Stimulated activated CD4-positive, alpha-beta T cell treated with anti-CD3 and anti-CD28 coated beads, Interleukin-2, amount 100 ng/mL, for 48 hours (primary cell): ENCODE data around the gene AGAP1.

Experiments used
- DNase-seq, 2 donors: peaks; one replicate each; pipeline ENCODE4 v3.0.0-alpha.2; 2020

The AGAP1 gene

DNA sequence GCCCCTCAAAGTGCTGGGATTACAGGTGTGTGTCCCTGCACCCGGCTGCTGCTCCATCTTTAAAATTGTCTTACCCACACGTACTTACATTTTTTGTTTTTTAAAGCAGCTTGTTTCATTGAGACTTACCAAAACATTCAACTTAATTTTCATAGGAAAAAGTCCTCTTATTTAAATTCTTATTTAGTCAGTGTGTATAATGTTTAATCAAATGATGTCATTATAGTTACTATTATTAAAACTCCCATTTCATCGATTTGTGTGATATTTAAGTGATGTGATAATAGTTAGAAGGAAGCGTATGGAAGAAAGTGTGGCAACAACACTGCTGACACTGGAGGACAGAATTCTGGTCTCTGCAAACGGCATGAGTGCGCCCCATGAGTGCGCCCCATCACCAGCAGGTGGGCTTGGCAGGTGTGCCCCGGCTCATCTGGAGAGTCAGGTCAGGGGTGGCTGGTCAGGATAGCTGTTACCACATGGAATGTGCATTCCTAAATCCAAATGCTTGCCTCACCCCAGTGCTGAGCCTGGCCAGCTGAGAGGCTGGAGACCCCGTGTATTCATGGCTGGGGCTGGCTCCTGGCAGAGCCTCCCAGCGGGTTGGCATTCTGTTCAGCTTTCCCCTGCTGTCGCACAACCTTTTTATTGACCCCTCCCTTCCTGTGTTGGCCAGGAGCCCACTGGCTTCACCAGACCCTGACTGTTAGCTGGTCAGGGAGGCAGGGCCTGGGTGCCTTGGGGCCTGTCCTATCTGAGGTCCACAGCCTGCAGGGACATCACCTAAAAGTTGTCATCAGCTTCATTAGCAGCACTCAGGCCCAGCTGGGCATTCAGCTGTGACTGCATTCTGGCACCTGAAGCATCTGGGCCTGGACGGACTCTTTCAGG is 79.7 kb downstream of the AGAP1 start:
- DNase-seq, result no peak

DNA sequence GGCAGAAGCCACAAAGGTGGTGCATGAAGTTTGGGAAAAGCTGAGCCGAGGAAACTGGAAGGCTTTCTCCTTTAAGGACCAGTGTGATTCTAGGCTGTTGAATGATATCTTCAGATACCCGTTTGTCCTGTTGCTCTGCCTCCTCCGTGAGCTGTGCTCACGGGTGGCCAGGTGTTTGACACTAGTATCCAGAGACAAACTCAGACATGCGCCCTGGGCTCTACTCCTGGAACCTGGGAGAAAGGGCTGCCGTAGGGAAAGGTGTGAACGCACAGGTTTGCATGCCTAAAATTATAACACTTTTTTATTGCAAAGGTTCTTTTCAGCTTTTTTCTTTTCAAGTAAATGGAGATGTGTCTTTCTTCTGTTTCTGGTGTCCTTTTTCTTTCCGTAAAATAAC is 81.6 kb downstream of the AGAP1 start:
- no peak for DNase-seq

DNA sequence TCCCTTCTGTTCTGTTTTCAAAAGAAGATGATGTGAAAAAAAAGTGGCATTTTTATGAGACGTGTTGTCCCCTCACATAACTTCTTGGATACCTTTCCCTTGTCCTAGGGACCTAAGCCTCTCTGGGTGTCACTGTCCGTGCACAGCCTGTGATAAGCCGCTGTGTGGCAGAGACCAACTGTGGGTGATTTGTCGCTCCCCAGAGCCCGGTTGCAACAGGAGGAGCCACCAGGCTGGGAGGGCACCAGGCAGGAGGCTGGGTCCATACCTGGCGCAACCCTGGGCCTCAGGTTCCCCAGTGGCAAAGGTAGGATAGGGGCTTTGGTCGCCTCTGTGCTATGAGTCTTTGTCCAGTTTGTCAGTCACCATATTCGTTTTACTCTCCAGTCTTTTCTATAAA is 82.1 kb downstream of the AGAP1 start:
- no peak for DNase-seq

DNA sequence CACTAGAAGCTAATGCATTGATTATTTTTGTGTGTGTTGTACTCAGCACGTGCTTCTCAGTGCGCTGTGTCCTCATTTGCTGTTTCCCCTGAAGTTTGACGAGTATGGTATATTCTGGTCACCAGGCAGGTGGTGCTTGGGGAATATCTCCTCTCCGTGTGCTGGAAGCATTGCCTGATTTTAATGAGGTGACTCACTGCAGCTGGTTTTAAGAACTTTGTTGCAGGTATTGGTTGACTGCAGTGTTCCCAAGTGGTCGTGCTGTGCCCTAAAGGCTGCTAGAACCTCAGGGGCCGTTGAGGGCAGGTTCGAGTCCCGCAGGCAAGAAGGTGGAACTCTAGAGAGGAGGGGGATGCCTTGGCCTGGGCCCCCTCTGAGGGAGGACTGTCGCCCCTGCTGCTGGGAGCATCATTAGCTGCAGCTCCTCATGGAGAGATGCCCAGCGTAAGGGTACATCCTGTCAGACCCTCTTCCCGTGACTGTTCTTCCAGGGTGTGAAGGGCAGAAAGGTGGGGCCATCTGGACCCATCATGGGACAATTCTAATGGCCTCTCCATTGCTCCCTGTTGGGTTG is 82.6 kb downstream of the AGAP1 start:
- DNase-seq, result no peak

DNA sequence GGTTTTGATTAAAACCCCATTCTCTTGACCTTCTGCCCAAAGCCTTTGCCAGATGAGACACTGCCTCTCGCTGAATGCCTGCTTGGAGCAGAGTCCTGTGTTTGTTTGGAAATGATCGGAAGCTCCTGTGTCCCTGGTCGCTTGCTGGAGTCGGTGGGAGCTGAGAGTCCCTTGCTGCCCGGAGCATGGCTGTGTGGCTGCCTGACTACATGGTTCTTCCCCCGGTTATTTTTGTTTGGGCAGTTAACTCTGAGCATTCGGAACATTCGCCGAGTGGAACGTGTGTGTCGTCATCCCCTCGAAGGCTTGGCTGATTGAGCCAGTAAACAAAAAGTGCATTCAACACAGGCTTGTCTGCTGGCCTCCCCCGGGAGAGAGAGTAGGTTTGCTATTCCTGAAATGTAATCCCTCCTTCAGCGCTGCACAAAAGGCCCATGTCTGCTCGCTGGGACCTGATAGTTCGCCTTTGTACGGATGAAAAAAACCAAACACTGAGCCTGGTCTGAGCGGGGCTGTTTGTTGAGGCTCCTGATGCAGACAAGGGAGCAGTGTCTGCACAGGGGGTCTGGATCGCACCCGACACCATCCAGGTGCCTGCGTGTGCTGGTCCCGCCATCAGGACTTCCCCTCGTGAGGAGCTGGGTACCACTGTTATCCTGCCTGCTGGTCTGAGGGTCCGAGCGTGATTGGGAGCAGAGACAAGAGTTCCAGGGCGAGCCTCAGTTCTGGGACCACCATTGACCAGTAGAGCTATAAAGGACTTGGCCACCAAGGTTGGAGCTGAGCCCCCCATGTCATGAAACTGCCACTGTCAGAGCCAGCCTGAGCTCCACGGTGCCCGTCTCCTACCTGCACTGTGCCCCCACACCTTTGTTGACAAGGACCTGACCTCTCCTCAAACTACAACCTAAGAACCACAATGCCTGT is 83.8 kb downstream of the AGAP1 start:
- no peak for DNase-seq

DNA sequence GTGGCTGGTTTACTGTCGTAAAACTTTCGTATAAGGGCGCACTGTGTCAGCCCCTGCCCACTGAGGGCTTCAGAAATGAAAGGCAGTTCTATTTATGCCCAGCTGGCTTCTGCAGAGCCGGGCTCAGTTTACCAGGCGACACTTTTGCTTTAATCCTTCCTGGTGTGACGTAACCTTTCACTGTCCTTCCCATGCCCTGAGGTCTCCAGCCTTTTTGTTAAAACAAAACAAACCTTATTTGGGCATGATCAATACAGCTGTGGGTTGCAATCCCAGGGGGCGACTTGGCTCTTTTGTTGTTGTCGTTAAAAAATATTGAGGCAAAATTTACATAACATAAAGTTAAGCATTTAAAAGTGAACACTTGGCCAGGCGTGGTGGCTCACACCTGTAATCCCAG is 85.3 kb downstream of the AGAP1 start:
- DNase-seq, result no peak

DNA sequence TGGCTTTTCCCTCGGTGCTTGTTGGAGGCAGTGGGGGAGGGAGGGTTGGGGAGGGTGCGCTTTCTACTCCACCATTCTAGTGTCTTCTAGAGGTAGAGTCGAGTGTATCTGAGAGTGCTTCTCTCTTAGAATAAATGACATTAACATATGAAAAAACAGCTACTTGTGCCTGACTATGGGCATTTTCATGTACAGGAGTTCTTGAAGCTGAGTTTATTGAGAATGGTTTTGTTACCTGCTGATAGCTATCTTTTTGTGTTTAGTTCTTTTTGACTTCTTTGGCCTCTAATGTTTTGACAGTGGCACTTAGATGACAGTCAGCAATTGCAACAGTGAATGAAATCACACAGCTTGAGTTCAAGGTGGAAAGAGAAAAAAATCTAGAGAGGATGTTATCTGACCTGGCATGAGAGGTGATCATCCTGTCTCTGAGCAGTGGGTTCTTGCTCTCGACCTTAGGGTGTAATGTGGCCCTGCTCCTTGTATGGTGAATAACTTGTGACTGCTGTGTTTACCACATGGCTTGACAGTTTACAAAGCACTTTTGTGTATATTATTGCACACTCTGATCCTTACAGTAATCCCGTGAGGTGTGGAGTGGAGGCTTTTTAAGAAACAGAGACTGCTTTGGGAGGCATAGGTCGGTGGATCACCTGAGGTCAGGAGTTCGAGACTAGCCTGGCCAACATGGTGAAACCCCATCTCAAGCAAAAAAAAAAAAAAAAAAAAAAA is 86.7 kb downstream of the AGAP1 start:
- no peak for DNase-seq

DNA sequence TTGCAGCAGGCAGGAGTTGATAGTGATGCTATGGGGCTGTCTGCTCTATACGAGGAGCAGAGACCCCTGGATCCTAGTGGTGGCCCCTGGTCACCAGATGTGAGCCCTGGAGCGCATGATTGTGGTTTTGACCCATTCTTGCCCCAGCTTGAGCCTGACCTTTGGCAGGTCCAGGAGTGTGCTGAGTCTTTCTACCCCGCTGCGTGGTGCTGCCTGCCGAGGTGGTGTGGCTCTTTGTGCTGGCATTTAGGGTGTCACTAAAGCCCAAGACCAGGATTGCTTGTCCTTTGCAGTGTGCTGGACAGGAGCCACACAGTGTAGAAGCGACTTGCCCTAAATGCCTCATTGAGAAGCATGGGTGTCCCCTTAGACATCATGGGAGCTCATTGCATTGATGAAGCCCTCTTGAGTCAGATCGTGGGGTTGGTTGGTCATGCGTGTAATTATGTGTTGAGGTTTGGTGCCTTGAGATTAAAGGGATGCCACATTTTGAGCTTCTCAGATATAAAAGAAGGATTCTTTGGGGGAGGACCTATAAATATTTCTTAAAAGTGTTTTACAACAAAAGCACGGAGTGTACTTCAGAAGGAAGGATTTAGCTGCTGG is 88.3 kb downstream of the AGAP1 start:
- DNase-seq, result no peak

DNA sequence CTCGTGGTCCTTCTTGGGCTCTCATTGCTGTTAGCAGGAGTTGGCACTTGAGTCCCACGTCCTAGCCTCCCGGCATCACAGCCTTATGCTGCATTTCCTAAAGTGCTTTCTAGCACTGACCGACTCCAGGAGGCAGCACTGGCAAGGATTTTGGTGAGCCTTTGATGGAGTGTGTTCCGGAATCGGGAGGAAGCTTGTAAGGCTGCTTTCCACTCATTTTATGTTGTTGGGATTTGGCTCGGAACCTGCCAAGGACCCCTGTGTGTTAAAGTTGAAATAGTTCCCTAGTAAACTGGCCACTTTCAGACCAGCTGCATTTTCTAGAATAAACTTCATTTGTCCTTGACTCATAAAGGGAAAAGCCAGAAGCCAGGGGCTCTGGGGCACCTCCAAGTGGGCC is 88.9 kb downstream of the AGAP1 start:
- DNase-seq, result no peak

DNA sequence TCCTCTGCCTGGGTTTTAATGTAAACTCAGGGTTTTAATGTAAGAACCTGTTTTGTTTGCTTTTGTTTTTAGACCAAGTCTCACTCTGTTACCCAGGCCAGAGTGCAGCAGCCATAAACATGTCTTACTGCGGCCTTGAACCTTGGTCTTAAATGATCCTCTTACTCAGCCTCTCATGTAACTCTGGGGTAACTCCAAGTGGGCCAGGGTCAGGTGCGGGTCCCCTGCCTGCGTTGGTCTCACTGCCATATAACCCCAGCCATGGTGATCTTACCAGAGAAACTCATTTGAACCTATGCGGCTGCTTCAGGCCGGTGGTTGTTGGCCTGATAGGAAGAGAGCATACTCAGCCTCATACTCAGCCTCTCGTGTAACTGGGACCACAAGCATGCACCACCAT is 89.3 kb downstream of the AGAP1 start:
- DNase-seq, result no peak

DNA sequence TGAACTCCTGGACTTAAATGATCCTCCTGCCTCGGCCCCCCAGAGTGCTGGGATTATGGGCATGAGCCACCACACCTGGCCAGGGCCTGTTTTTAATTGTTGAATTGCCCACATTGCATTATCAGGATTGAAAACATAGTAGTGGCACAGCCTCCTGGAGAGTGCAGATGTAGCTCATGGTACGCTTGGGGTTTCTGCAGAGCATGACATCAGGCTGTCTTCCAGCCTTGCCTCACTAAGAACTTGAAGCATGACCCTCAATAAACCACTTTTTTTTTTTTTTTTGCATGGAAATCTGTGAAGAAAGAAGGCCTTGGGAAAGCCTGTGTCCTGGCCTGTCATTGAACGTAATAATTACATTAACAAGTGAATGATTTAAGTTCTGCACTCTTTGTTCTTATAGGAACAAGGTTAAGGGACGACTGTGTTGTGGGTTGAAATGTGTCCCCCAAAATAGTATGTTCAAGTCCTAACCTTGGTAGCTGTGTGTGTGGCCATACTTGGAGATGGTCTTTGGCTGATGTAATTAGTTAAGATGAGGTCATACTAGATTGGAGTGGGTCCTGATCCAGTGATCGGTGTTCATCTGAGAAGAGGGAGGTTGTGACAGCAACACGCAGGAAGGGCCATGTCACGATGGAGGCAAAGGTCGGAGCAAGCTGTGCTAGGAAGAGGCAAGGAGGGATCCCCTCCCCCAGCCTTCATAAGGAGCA is 90.2 kb downstream of the AGAP1 start:
- no peak for DNase-seq

DNA sequence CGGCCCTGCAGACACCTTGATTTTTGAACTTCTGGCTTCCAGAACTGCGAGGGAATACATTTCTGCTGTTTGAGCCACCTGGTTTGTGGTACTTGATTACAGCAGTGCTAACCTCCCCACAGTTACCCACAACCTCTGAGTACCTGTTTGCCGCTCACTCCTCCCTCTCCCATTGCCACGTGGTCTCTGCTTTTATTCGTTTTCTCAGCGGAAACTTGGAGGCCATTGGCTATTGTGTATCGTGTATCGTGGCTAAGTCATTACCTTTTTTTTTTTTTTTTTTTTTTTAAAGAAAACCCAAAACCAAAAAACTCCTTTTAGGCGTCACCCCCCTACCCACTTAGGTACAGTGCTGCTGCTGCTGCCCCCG is 90.8 kb downstream of the AGAP1 start:
- DNase-seq, result no peak

DNA sequence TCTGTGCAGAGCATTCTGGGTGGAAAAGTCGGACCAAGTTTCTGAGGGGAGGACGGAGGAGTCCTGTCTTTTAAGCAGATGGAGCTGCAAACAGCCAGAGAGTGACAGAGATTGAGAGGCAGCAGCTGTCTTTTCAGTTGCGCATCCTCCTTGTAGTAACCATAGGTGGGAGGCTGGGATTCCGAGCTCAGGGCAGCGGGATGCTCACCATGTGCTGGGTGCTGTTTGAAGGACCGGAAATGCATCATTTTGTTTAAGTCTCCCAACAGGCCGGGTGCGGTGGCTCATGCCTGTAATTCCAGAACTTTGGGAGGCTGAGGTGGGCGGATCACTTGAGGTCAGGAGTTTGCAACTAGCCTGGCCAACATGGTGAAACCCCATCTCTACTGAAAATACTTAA is 93.4 kb downstream of the AGAP1 start:
- no peak for DNase-seq

DNA sequence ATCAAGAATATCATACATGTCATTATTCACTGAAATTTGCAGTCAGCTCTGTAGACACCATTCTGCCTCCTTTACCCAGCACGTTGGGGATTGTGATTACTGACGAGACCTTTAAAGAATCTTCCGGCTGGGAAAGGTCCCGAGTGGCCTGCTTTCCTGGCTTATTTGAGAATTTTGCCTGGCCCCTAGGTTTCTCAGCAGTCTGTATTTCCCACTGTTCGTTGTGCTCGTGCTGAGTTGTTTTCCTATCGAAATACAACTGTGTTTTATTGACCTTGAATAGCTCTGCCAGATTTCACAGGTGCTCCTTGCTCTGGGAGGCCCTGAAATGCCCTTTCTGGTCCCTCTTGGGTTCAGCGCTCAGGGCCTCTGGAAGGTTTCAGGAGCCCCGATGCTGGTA is 94.9 kb downstream of the AGAP1 start:
- DNase-seq, result no peak

DNA sequence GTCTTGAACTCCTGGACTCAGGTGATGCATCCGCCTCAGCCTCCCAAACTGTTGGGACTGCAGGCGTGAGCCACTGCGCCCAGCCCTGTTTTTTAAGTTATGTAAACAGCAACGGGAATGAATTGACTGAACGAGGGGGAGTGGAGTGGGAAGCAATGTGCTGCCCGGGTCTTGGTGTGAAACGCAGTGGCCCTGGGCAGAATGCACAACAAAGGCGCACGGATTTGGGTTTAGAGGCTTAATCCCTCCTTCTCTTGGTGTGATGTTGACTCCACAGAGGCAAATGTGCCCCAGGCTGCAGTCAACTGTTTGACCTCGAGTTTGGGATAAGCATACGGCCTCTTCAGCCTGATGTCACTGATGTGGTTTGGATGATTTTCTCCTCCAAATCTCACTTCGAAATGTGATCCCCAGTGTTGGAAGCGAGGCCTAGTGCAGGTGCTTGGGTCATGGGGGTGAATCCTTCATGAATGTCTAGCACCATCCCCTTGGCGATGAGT is 97.4 kb downstream of the AGAP1 start:
- no peak for DNase-seq

DNA sequence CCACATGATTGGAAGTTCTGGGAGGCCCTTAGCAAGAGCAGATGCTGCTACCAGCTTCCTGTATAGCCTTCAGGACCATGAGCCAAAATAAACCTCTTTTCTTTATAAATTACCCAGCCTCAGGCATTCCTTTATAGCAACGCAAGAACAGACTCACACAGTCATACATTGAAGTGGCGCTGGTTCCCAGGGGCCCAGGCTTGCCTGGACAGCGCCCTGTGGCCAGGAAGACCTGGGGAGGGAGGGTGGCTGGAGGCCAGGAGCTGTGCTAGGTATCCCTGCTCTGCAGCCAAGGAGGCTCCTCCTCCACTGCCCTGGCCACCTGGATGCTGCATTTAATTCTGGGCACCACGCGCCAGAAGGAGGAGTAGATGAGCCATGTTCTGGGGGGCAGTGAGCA is 98.1 kb downstream of the AGAP1 start:
- no peak for DNase-seq

DNA sequence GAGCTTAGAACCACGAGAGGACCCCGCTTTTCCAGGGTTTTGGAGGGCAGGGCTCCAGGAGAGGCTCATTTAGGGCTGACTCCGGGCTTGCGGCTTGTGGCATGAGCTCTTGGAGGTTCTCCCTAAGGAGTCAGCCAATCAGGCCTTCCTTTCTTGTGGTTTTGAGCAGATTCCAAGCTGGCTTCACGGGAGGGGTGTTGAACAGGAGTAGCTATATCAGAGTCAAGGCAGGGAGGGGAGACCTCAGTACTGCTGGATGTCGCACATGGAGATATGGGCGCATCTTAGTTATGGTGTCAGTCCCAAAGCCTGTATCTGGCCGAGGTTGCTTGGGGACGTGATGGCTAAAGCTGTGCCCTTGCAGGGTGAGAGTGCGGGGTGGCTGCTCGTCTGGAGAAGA is 98.6 kb downstream of the AGAP1 start:
- no peak for DNase-seq

DNA sequence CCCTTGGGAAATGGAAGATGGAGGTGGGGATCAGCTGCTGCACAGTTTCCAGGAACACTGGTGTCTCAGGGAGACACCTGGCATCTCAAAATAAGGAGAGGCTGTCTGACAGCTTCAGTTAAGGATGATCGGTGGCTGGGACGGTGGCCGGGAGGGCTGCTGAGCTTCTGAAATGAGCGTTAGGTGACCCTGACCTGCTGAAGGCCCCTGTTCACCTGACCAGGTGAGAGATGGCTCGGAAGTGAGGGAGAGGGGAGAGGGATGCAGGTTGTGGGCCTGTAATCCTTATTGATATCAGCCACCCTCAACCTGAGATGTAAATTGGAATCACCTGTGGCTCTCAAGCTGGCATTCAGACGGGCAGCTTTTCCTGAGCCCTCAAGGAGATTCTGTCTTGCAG is 99.0 kb downstream of the AGAP1 start:
- DNase-seq, result no peak

DNA sequence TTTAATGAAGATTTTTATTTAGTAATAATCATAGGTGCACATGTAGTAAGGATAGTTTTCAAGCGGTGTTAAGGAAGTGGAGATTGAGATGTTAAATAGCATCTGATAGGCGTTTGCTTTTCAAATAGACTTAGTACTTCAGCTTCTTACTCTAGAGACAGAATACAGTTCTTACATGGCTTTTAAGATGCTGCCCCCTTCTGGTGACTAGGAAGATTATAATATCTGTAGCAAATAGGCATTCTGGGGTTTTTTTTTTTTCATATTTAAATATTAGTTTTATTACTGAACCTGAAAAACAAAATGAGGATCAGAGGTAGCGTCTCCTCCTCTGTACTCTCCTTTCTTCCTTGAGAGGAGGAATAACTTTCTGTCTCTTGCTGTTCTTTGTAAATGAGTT is 100.2 kb downstream of the AGAP1 start:
- no peak for DNase-seq

DNA sequence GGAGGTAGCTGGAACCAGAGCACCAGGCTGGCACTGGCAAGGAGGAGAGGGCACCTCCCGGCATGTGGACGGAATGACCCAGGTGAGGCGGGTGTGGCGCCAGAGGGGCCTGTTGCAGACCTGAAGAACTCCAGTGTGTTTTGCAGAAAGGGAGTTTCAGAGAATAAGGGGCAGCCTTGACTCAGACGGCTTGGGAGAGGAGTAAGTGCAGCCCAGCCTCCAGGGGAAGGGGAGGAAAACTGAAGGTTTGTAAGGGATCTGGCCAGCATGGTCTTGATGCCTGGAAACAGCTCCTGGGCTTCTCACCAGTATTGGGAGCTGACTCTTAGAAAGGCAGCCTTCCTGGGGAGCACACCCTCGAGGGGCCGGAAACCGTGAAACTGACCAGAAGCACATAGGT is 101.1 kb downstream of the AGAP1 start:
- DNase-seq, result no peak

DNA sequence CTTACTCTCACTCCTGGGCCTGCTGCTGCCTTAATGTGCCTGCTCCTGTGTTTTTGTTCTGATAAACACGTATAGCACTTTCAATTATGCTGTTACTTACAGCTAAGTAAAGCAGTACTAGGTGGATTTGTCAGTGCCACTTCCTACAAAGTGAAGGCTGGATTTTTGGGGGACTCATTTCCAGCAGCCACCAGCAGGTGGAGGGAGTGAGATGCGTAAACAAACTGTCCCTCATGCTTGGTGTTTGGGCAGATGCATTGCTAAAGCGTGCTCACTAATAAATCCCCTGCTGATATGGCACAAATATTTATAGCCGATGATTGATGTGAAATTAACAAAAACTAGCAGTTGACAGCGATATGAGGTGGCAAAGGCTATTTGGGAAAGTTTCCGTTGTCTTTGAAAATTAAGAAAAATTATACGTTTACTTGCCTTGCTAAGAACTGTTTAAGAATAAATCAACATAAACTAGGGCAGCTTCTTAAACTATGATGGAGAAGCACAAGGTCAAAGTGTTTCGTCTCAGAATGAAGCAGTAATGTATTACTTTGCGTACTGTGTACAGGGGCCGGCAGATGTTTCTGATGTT is 101.7 kb downstream of the AGAP1 start:
- peak; percentile 28 for DNase-seq
